BE2C (cell line): Measurements from ENCODE around the gene PPFIA3.
A peak's percentile ranks its signal among the peaks of the same experiment; 100 is the strongest.

Experiments used
- DNase-seq: peaks from one replicate; pipeline ENCODE4 v3.0.0-alpha.2; 2020
- H3K27me3 ChIP-seq: fragments of 250-450 bp; sonication (Bioruptor Pico); 2 replicates; pipeline ENCODE4 v1.5.1; 2020; ENCODE audit warnings: mild to moderate bottlenecking
- H3K36me3 ChIP-seq: fragments of 250-450 bp; sonication (Bioruptor Pico); 2 replicates; pipeline ENCODE4 v1.5.1; 2020; ENCODE audit warnings: mild to moderate bottlenecking
- H3K4me1 ChIP-seq: fragments of 250-450 bp; sonication (Bioruptor Pico); 2 replicates; pipeline ENCODE4 v1.5.1; 2020
- H3K4me3 ChIP-seq: 2 replicates; pipeline ENCODE4 v1.5.1; 2011; ENCODE audit warnings: low read depth, low read length
- H3K9me3 ChIP-seq: fragments of 250-450 bp; sonication (Bioruptor Pico); 2 replicates; pipeline ENCODE4 v1.5.1; 2020
- CTCF ChIP-seq: IDR thresholded peaks from 2 replicates; pipeline ENCODE4 v1.5.1; 2012; ENCODE audit warnings: mild to moderate bottlenecking, low read depth, low read length

Gene PPFIA3

GRCh38 chr19:49086296-49086695 is 33.0 kb upstream of the PPFIA3 start:
- H3K36me3 ChIP-seq: peaks cover 45% of the 10 kb centered on the region
- no peak for DNase-seq
- TF ChIP-seq CTCF: no peak
- H3K9me3 ChIP-seq: no peaks in the 10 kb centered on the region
- peaks cover 3% of the 10 kb centered on the region for H3K4me1 ChIP-seq
- H3K4me3 ChIP-seq: peak overlapping the region; percentile 76
- H3K27me3 ChIP-seq: no peaks in the 10 kb centered on the region

- no peak for DNase-seq
- Histone ChIP-seq H3K9me3 (no peaks in the 10 kb centered on the region), H3K4me3 (no peak overlapping the region), H3K27me3 (no peaks in the 10 kb centered on the region), H3K4me1 (no peaks in the 10 kb centered on the region), H3K36me3 (peaks cover 85% of the 10 kb centered on the region)
- TF ChIP-seq CTCF: no peak
These were observed 27.8 kb upstream of the PPFIA3 start for GRCh38 chr19:49091391-49092038.

DNA sequence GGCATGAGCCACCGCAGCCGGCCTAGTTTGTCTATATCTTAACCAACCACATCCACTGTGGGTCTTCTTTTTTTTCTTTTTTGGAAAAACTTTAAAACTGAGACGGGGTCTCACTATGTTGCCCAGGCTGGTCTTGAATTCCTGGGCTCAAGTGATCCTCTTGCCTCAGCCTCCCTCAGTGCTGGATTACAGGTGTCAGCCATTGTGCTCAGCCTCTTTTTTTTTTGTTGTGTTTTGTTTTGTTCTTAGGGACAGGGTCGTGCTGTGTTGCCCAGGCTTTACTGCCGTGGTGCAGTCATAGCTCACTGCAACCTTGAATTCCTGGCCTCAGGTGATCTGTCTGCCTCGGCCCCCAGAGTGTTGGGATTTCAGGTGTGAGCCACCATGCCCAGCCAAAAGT is 26.7 kb upstream of the PPFIA3 start:
- H3K9me3 ChIP-seq: no peaks in the 10 kb centered on the region
- no peaks in the 10 kb centered on the region for H3K4me1 ChIP-seq
- peaks cover 84% of the 10 kb centered on the region for H3K36me3 ChIP-seq
- TF ChIP-seq CTCF: no peak
- no peak for DNase-seq
- no peaks in the 10 kb centered on the region for H3K27me3 ChIP-seq
- H3K4me3 ChIP-seq: no peak overlapping the region

- no peak for DNase-seq
- no peak for TF ChIP-seq CTCF
- H3K27me3 ChIP-seq: no peaks in the 10 kb centered on the region
These were observed 24.6 kb upstream of the PPFIA3 start for GRCh38 chr19:49094505-49095482.

GRCh38 chr19:49097453-49098288 is 21.7 kb upstream of the PPFIA3 start:
- Histone ChIP-seq H3K9me3 (no peaks in the 10 kb centered on the region), H3K27me3 (no peaks in the 10 kb centered on the region), H3K4me1 (no peaks in the 10 kb centered on the region), H3K4me3 (no peak overlapping the region), H3K36me3 (peaks cover 82% of the 10 kb centered on the region)
- peak; percentile 99 for TF ChIP-seq CTCF
- DNase-seq: peak; percentile 77

More at GRCh38 chr19:49094505-49095482, 24.6 kb upstream of the PPFIA3 start:
- no peak overlapping the region for H3K4me3 ChIP-seq
- H3K4me1 ChIP-seq: no peaks in the 10 kb centered on the region
- no peaks in the 10 kb centered on the region for H3K9me3 ChIP-seq
- peaks cover 89% of the 10 kb centered on the region for H3K36me3 ChIP-seq
